ENCODE measurements around the gene PTPRM.

PTPRM gene

DNA sequence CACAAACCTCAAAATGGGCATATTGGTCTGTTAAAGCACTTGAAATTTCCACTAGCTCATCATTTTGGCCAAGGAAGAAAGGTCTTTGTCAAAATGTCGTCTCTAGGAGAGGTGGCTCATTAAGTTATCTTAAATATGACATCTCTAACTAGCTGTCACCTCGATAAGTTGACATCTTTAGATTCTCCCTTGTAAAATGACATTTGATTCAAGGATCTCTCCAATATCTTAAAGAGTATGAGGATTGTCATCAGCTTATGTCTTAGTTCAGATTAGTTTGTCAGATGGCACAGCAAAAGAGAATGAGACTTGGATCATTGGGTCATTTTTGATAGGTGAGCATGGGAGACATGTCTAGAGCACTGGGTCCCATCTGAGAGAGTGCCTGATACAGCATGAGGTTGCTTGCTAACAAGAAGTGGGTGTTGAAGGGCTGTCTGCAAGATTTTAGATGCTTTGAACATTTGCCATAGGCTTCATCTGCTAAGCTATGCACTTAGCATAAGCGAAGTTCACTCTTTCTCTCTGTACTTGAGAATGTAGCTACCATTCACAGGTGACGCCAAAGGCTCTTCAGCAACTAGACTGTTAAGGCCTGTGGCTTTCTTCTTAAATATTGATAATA lies 12.9 kb downstream of the PTPRM start:
- ChIA-PET POLR2A (ENCODE audit: low non-redundant PET) (no interaction called here), CTCF (interaction anchor here (0.6 kb wide), 1 partner anchor 1026 kb away, joined by 3 read pairs; no protein-coding TSS in a partner anchor)
- no peak for DNase-seq (ENCODE audit: low spot score)
- H3K27ac ChIP-seq: no peak overlapping the region
- TF ChIP-seq, protein P1, sequence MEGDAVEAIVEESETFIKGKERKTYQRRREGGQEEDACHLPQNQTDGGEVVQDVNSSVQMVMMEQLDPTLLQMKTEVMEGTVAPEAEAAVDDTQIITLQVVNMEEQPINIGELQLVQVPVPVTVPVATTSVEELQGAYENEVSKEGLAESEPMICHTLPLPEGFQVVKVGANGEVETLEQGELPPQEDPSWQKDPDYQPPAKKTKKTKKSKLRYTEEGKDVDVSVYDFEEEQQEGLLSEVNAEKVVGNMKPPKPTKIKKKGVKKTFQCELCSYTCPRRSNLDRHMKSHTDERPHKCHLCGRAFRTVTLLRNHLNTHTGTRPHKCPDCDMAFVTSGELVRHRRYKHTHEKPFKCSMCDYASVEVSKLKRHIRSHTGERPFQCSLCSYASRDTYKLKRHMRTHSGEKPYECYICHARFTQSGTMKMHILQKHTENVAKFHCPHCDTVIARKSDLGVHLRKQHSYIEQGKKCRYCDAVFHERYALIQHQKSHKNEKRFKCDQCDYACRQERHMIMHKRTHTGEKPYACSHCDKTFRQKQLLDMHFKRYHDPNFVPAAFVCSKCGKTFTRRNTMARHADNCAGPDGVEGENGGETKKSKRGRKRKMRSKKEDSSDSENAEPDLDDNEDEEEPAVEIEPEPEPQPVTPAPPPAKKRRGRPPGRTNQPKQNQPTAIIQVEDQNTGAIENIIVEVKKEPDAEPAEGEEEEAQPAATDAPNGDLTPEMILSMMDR (conservative IDR thresholded peaks at IDR 0.05; ENCODE audit: low read depth): no peak

DNA sequence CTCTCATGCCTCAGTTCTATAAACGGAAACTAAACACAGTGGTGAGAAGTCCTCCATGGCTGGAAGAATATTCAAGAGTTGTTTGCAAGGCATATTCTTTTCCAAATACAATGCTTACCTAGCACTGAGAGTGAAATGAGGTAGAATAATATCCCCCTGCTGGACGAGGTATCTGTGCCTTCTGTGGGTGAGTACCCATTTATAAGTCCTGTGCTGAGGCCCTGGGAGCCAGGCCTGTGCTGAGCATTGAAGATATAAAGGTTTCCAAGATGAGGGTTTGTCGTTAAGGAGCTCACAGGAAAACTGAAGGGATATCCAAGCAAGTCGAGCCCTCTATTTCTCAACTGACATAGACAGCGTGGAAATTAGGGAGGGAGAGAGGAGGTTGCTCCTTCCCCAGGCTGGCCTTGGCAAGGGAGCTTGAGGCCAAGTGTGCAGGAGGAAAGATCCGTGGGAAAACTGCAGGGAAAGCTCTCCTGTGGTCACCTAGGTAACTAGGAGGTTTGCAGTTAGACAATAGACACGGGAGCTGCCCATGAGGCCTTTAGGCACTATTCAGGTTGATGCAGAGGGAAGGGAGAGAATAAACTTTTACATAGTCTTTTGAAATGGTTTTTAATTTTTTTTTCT lies 17.6 kb downstream of the PTPRM start:
- no peak for DNase-seq (ENCODE audit: low spot score)
- ChIA-PET CTCF (no interaction called here), POLR2A (ENCODE audit: low non-redundant PET) (no interaction called here)
- no peak overlapping the region for H3K27ac ChIP-seq
- TF ChIP-seq, protein P1 (conservative IDR thresholded peaks at IDR 0.05; ENCODE audit: low read depth): no peak

DNA sequence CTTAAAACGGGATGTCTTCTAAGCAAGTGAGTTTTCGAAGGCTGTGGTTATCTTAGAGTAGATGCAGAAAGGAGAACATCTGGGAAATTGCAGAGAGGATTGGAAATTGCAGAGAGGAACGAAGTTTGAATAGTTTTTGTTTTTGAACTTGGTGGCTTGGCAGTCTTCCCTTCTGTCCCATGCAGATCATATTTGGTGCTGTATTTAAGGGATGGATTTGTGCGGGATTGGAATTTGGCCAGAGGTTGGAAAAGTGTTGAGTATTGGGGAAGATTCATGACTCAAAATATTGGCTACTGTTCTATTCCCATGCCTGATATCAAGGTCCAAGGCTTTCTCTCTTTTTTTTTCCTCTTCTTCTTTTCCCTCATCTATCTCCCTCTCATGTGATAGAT lies 18.2 kb downstream of the PTPRM start:
- TF ChIP-seq, protein P1 (conservative IDR thresholded peaks at IDR 0.05; ENCODE audit: low read depth): no peak
- CTCF ChIA-PET: no interaction called here

DNA sequence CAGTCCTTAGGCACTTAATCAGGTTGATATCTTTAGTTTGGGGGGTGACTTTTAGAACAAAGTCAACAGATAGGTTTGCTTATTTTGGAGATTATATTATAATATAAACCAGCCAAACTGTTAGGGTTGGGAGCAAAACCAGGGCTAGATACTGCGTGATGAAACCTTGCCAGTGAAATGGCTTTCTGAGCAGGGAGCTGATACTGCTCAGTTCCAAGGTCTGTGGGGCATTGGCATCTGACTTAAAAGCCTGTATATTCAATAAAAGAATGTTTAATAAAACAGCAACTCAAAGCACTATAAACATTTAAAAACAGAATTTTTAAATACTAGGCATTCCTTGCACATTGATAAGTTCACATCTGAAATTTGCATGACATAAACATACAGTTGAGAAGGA lies 19.3 kb downstream of the PTPRM start:
- ChIA-PET POLR2A (ENCODE audit: low non-redundant PET) (no interaction called here), CTCF (no interaction called here)
- no peak overlapping the region for H3K27ac ChIP-seq
- no peak for DNase-seq (ENCODE audit: low spot score)
- TF ChIP-seq, protein P1 (conservative IDR thresholded peaks at IDR 0.05; ENCODE audit: low read depth): no peak

More for the DNA sequence above, 18.2 kb downstream of the PTPRM start:
- POLR2A ChIA-PET (ENCODE audit: low non-redundant PET): no interaction called here
- no peak for DNase-seq (ENCODE audit: low spot score)
- no peak overlapping the region for H3K27ac ChIP-seq

DNA sequence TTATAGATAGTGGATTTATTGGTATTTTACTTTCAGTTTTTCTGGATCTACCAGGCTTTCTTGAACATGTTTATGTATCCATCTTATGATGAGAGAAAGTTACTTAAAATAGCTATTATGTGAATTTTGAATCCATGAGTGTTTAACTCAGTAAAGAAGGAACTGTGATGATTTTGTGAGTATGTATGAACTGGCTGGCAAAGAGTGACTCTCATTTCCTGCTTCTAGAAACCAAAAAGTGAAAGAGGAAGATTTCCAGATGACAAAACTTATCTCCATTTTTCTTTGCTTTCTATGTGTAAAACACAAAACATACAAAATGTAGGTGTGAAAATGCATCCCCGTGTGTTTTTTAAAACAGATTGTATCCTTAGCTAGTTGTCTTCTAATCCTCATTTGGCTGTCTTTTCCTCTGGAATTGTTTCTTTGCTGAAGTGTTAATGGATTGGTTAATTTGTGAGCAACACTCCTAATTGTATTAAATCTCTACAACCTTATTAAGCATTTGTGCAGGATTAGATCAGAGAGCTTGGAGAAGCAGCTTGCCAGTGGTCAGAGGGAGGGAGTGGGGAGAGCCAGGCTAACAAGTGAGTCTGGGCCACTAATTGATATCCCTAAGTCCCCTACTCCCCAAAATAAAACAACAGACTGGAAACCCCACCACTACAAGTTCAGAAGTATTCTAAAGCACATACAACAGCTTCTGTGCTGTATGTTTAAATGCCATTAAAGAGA lies 23.9 kb downstream of the PTPRM start:
- CTCF ChIA-PET: interaction anchor here (0.8 kb wide), 1 partner anchor 23 kb away, joined by 4 read pairs; no protein-coding TSS in a partner anchor
- TF ChIP-seq, protein P1 (conservative IDR thresholded peaks at IDR 0.05; ENCODE audit: low read depth): no peak
- POLR2A ChIA-PET (ENCODE audit: low non-redundant PET): no interaction called here
- no peak overlapping the region for H3K27ac ChIP-seq
- no peak for DNase-seq (ENCODE audit: low spot score)

DNA sequence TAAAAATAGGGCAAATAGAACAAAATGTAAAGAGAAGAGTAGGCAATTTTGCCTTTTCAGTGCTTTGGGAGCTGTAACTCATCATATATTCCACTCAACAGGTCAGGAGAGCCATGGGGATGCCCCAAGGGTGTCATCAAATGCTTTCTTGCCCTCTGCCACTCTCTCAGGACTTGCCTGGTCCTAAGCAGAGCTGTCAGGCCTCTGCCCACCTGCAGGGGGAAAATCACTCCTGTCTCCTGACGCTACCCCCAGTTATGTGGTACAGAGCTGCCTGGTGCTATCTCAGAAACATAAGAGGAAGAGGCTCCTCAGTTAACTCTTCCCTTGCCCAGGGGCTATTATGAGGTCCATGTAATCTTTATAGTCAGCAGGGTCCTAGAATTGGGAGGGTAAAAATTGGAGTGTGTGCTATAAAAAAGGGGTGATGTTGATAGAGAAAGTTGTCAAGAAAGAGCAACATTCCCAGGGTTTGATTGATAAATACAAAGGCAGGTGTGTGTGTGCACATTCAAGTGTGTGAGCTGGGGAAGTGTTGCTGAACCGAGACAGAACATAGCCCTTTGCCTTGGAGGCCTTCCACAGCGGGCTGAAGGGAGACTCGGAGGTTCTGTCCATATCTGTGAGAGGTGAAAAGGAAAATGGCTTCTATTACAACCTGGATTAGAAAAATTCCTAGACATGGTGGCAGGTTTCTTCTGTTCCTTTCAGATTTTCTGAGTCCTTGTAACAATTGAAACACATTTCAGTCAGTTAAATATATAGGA lies 25.4 kb downstream of the PTPRM start:
- ChIA-PET CTCF (interaction anchor here (0.5 to 0.6 kb wide), 2 partner anchors 112 to 489 kb away, joined by 3 to 4 read pairs; no protein-coding TSS in a partner anchor), POLR2A (ENCODE audit: low non-redundant PET) (no interaction called here)
- no peak overlapping the region for H3K27ac ChIP-seq
- no peak for DNase-seq (ENCODE audit: low spot score)
- TF ChIP-seq, protein P1 (conservative IDR thresholded peaks at IDR 0.05; ENCODE audit: low read depth): no peak

All from RWPE1 (cell line).